ENCODE results near the gene SPPL2A. TPM values are rescaled to one million over a fixed set of nuclear protein-coding genes. Genes with fewer than 3 reads are reported as not detected.

The SPPL2A gene
- total RNA-seq, 1 experiment from 2014 or later: 179 TPM

DNA sequence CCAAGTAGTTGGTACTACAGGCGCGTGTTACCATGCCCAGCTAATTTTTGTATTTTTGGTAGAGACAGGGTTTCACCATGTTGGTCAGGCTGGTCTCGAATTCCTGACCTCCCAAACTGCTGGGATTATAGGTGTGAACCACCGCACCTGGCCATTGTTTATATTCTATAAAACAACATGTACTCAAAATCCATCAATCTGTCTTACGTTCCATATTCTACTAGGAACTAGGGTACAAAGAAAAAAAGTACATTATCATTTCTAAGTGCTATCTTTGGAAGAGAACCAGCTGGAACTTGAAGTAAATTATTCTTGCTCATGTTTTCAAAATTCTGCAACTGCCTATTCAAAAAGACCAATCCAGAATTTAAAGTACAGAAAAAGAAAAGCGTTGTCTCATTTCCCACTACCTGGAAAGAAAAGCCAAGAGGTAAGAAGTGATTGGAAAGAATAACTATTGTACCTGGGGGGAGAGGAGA lies 15.2 kb downstream of the SPPL2A start:
- no peak for DNase-seq (ENCODE audit: low read depth in 1 of 2, low spot score in 2 of 2)
- Histone ChIP-seq H3K27ac (no peak overlapping the region), H3K36me3 (peaks cover 31% of the 10 kb centered on the region), H3K4me1 (replicated peaks) (peaks cover 13% of the 10 kb centered on the region), H3K27me3 (replicated peaks) (no peaks in the 10 kb centered on the region), H3K4me3 (no peak overlapping the region), H3K9me3 (replicated peaks) (no peaks in the 10 kb centered on the region)

DNA sequence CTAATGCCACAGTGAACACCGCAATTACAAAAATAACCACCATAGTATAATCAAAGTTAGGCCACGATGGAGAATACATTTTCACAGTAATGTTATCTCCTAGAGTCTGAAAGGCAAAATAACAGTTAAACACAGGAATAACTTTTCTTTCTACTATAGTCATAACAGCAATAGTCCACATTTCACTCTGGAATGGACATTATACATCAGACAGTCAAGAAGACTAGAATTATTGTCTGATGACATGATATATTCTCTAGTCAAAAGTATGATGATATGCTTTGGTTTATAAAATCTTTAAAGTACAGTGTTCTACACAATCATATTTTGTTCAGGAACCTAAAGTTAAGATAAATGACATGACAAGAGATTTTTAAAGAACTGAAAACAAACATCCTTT lies 18.0 kb downstream of the SPPL2A start:
- DNase-seq (ENCODE audit: low read depth in 1 of 2, low spot score in 2 of 2): peak in 1 of 2 experiments; percentile 12
- Histone ChIP-seq H3K36me3 (peaks cover 49% of the 10 kb centered on the region), H3K4me3 (no peak overlapping the region), H3K27me3 (replicated peaks) (no peaks in the 10 kb centered on the region), H3K9me3 (replicated peaks) (no peaks in the 10 kb centered on the region), H3K4me1 (replicated peaks) (peaks cover 13% of the 10 kb centered on the region), H3K27ac (peak overlapping the region; percentile 78)

DNA sequence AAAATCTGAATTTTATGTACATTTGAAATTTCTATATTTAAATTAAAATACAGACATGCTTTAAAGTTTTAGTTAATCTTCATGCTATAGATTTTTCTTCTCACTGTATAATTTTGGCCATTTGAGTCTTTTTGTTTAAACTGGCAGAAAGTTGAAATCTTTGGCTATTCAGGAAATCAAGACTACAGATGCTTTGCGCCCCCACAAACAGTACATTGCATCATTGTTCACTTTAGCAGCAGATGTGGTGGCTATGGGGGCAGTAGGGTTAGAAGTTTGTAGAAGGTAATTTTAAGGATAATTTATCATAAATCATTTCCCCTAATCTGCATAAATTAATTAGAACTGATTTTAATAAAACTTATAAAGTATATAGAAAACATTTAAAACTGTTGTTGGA lies 20.9 kb downstream of the SPPL2A start:
- no peak for DNase-seq (ENCODE audit: low read depth in 1 of 2, low spot score in 2 of 2)

DNA sequence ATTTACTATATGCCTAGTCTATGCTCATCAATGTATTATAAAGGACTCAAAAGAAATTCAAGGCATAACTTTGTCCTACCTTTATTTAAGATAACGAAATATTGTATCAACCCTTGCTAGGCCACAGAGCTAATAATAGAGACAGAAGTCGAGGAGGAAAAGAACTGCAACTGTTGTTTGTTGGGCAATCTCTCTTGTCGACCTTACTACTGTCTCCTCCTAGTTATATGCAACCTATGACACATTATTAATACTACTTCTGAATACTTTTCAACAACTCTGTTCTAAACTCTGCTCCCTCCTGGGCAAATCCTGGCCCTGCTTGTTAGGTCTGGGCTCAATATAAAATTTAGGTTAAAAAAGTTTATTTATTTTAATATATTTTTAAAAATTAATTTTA lies 24.6 kb downstream of the SPPL2A start:
- no peak for DNase-seq (ENCODE audit: low read depth in 1 of 2, low spot score in 2 of 2)
- Histone ChIP-seq H3K36me3 (peaks cover 38% of the 10 kb centered on the region), H3K27ac (no peak overlapping the region), H3K9me3 (replicated peaks) (no peaks in the 10 kb centered on the region), H3K27me3 (replicated peaks) (no peaks in the 10 kb centered on the region), H3K4me3 (no peak overlapping the region), H3K4me1 (replicated peaks) (no peaks in the 10 kb centered on the region)

More for the DNA sequence above, 20.9 kb downstream of the SPPL2A start:
- Histone ChIP-seq H3K4me3 (no peak overlapping the region), H3K36me3 (peaks cover 49% of the 10 kb centered on the region), H3K4me1 (replicated peaks) (peaks cover 13% of the 10 kb centered on the region), H3K27me3 (replicated peaks) (no peaks in the 10 kb centered on the region), H3K9me3 (replicated peaks) (no peaks in the 10 kb centered on the region), H3K27ac (no peak overlapping the region)

DNA sequence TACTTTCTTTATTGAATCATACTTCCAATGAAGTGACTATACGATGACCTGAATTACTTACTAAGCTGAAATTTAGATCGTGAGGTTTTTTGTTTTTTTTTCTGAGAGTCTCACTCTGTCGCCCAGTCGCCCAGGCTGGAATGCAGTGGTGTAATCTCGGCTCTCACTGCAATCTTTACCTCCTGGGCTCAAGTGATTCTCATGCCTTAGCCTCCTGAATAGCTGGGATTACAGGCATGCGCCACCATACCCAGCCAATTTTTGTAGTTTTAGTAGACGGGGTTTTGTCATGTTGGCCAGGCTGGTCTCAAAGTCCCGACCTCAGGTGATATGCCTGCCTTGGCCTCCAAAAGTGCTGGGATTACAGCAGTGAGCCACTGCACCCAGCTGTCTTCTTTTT lies 28.7 kb downstream of the SPPL2A start:
- Histone ChIP-seq H3K27ac (no peak overlapping the region), H3K4me3 (no peak overlapping the region), H3K27me3 (replicated peaks) (no peaks in the 10 kb centered on the region), H3K36me3 (peaks cover 42% of the 10 kb centered on the region), H3K4me1 (replicated peaks) (no peaks in the 10 kb centered on the region), H3K9me3 (replicated peaks) (no peaks in the 10 kb centered on the region)
- no peak for DNase-seq (ENCODE audit: low read depth in 1 of 2, low spot score in 2 of 2)

DNA sequence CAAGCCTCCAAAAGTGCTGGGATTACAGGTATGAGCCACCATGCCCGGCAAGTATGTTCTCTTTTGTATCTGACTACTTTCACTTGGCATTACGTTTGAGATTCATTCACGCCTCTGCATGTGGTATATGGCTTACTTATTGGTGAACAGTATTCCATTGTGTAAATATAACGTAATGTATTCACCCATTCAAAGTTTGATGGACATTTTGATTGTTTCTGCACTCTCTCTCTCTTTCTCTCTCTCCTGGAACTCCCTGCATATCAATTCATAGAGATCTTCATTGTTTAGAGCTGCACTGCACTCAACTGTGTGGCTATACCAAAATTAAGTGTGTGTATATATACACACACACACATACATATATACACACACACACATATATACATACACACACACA lies 30.4 kb downstream of the SPPL2A start:
- Histone ChIP-seq H3K9me3 (replicated peaks) (no peaks in the 10 kb centered on the region), H3K27me3 (replicated peaks) (no peaks in the 10 kb centered on the region), H3K4me3 (no peak overlapping the region), H3K36me3 (peaks cover 43% of the 10 kb centered on the region), H3K4me1 (replicated peaks) (no peaks in the 10 kb centered on the region), H3K27ac (no peak overlapping the region)
- no peak for DNase-seq (ENCODE audit: low read depth in 1 of 2, low spot score in 2 of 2)

DNA sequence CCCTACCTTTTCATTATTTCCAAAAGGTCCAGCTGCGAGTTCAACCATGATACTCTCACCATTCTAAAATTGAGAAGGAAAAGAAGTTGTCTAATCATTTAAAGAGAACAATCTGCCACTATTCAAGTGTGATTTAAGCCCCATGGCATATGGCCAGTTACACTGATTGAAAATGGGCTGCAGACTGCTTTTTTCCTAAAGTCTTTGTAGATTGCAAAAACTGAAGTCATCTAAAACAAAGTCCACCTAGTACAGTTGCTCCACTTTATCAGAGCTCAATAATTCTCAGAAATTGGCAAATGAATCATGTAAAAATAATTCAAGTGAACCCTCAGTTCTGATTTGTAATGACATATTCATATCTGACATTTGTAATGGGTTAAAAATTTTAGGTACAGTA lies 39.2 kb downstream of the SPPL2A start:
- Histone ChIP-seq H3K4me1 (replicated peaks) (no peaks in the 10 kb centered on the region), H3K4me3 (no peak overlapping the region), H3K9me3 (replicated peaks) (no peaks in the 10 kb centered on the region), H3K36me3 (peaks cover 39% of the 10 kb centered on the region), H3K27ac (no peak overlapping the region), H3K27me3 (replicated peaks) (no peaks in the 10 kb centered on the region)
- DNase-seq (ENCODE audit: low read depth in 1 of 2, low spot score in 2 of 2): no peak

DNA sequence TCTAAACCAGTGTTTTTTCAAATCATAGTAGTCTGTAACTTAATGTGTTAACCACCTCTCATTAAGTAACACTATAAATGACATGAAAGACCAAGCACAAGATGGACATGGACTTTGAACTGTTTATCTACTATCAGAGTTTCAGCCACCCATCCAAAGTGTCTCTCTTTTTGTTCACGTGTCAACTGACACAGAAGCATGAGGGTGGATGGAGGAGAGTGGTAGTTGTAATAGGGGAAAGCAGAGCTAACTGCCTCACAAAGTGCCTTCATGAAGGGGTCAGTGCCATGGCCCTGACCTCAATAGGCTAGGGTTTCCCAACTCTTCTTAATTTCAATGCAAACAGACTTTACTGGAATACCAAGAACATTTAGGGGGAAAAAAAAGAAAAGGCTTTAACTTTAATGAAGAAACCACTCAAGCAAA lies 46.8 kb downstream of the SPPL2A start:
- Histone ChIP-seq H3K4me1 (replicated peaks) (no peaks in the 10 kb centered on the region), H3K27me3 (replicated peaks) (no peaks in the 10 kb centered on the region), H3K4me3 (no peak overlapping the region), H3K36me3 (peaks cover 31% of the 10 kb centered on the region), H3K9me3 (replicated peaks) (no peaks in the 10 kb centered on the region), H3K27ac (no peak overlapping the region)
- no peak for DNase-seq (ENCODE audit: low read depth in 1 of 2, low spot score in 2 of 2)

DNA sequence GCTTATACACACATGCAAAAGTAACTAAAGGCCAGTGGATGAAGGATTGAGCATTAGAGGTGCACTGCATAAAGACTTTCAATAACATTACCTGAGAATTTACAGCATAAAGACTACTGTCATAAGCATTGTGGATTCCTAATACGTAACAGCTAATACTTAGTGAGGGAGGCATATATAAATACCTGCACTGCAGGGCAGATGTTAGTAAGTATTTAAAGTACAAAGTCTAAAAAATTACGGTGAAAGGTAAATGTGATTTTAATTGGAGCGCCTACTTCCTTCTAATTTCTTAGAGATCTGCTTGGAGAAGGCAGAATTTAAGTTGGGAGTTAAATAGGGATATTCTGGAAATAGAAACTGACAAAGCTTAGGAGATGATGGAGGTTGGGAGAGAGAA lies 53.5 kb downstream of the SPPL2A start:
- no peak for DNase-seq (ENCODE audit: low read depth in 1 of 2, low spot score in 2 of 2)
- Histone ChIP-seq H3K27ac (no peak overlapping the region), H3K4me1 (replicated peaks) (no peaks in the 10 kb centered on the region), H3K4me3 (no peak overlapping the region), H3K36me3 (peaks cover 8% of the 10 kb centered on the region; the same call in 1 of the 2 replicates), H3K27me3 (replicated peaks) (no peaks in the 10 kb centered on the region), H3K9me3 (replicated peaks) (no peaks in the 10 kb centered on the region)

DNA sequence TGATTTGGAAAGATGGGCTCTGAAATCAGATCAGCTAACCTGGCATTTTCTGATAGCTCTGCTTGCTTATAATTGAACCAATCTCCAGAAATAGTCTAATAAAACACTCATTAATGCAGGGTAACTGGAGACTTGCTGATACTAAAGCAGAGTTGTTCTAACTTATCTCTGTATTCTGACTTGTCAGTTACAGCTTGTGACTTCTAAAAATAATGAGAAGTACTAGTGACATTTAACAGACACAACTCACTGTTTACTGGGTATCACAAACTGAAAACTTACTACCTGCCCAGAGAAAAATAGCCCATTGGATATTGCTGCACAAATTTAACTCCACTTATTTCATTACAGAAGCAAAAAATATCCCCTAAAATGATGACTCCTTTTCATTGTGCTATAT lies 54.9 kb downstream of the SPPL2A start:
- Histone ChIP-seq H3K4me3 (no peak overlapping the region), H3K9me3 (replicated peaks) (no peaks in the 10 kb centered on the region), H3K27ac (no peak overlapping the region), H3K36me3 (peaks cover 8% of the 10 kb centered on the region), H3K4me1 (replicated peaks) (no peaks in the 10 kb centered on the region), H3K27me3 (replicated peaks) (no peaks in the 10 kb centered on the region)
- no peak for DNase-seq (ENCODE audit: low read depth in 1 of 2, low spot score in 2 of 2)

DNA sequence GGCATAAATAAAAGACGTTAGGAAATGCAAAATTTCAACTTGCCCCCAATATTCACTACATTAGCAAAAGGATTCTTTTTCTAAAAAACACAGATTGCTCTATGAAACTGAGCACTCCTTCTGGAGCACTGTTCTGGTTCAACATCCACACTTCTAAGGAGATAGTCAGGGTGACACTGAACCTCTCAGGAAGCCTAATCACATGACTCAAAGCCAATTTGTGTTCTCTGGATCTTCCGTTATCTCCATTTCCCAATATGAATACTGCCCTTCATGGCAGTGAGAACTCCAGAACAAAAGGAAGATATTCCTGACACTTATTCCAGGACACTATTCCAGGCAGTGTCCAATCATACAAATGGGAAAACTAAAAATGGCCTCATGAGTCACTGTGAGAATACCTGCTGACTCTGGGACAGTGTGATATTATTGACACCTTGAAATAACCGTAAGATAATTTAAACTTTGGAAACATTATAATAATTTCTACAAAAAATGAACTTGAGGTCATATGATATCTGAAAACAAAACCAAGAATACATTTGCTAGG lies 57.6 kb downstream of the SPPL2A start:
- H3K27ac ChIP-seq: no peak overlapping the region

DNA sequence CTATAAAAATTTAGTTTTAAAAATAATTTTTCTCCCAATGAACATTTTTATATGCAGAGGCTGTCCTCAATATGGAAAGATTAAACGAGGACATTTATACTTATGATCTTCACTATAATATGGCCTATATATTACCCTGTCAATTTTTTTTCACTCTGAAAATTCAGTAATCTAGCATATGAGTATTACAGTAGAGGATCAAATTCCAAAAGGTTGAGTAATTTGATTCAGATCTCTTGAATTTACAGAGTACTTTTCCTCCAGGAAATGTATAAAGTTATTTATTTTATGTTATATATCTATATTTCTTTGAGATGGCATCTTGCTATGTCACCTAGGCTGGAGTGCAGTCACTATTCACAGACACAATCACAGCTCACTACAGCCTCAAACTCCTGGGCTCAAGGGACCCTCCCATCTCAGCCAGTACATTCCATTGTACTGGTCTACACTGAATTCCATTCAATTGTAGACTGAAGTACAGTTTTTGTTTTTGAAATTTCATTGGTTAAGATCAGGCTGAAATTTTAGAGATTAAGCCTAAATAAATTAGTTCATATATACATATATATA lies 62.7 kb downstream of the SPPL2A start:
- no peak overlapping the region for H3K27ac ChIP-seq
- DNase-seq (ENCODE audit: low read depth in 1 of 2, low spot score in 2 of 2): no peak

More for the DNA sequence above, 57.6 kb downstream of the SPPL2A start:
- no peak for DNase-seq (ENCODE audit: low read depth in 1 of 2, low spot score in 2 of 2)
- Histone ChIP-seq H3K4me1 (replicated peaks) (no peaks in the 10 kb centered on the region), H3K27me3 (replicated peaks) (no peaks in the 10 kb centered on the region), H3K36me3 (peaks cover 8% of the 10 kb centered on the region), H3K4me3 (no peak overlapping the region), H3K9me3 (replicated peaks) (no peaks in the 10 kb centered on the region)

DNA sequence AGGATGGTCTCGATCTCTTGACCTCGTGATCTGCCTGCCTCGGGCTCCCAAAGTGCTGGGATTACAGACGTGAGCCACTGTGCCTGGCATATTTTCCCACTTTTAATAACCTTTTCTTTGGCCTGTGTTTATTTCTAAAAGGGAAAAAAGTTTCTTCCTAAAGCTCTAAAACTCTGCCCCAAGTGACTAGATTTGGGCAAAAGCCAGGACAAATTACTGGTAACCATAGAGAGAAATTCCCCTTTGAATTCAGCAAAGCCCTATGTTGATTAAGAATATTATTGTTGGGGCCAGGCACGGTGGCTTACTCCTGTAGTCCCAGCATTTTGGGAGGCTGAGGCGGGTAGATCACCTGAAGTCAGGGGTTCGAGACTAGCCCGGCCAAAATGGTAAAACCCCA lies 67.4 kb downstream of the SPPL2A start:
- Histone ChIP-seq H3K27me3 (replicated peaks) (no peaks in the 10 kb centered on the region), H3K9me3 (replicated peaks) (no peaks in the 10 kb centered on the region), H3K4me3 (no peak overlapping the region), H3K4me1 (replicated peaks) (no peaks in the 10 kb centered on the region), H3K27ac (no peak overlapping the region), H3K36me3 (no peaks in the 10 kb centered on the region)
- no peak for DNase-seq (ENCODE audit: low read depth in 1 of 2, low spot score in 2 of 2)

More for the DNA sequence above, 62.7 kb downstream of the SPPL2A start:
- no peaks in the 10 kb centered on the region for H3K9me3 ChIP-seq (replicated peaks)
- peaks cover under 1% of the 10 kb centered on the region for H3K36me3 ChIP-seq
- no peak overlapping the region for H3K4me3 ChIP-seq
- H3K27me3 ChIP-seq (replicated peaks): no peaks in the 10 kb centered on the region
- no peaks in the 10 kb centered on the region for H3K4me1 ChIP-seq (replicated peaks)

DNA sequence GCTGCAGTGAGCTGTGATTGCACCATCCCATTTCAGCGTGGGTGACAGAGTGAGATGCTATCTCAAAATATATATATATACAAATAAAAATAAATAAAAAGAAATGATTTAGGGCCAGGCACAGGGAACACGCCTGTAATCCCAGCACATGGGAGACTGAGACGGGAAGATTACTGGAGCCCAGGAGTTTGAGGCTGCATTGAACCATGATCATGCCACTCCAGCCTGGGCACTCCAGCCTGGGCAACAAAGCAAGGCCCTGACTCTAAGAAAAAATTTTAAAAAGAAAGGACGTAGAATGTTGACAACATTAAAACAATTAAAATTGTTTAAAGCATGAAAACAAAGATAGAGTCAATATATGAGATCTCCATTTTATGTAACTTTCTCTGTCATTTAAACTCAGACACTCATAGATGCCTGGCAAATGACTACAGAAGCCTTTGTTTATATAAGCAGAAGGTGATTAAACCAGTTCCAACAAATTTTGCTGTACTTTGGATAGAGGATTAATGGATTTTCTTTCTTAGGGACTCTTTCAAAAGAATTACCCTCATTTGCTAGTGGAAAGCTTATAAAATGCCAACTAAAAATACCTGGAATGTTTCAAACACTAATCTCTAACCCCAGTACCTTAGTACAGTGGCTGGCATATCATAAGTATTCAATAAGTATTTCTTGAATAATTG lies 68.3 kb downstream of the SPPL2A start:
- H3K4me1 ChIP-seq (replicated peaks): no peaks in the 10 kb centered on the region
- H3K27ac ChIP-seq: no peak overlapping the region
- no peak overlapping the region for H3K4me3 ChIP-seq
- no peaks in the 10 kb centered on the region for H3K36me3 ChIP-seq
- no peaks in the 10 kb centered on the region for H3K27me3 ChIP-seq (replicated peaks)
- DNase-seq (ENCODE audit: low read depth in 1 of 2, low spot score in 2 of 2): no peak
- no peaks in the 10 kb centered on the region for H3K9me3 ChIP-seq (replicated peaks)
